Upper lobe of left lung (tissue), 6 donors: Measurements from ENCODE around the gene SURF4. TPM values are rescaled to one million over a fixed set of nuclear protein-coding genes. Genes with fewer than 3 reads are reported as not detected.

Experiments
- ATAC-seq, 2 donors: fragments of 200-7000 bp; cut with Tn5 transposase; one replicate each; pipeline ENCODE4 v1.9.1; 2022; ENCODE audit warnings: mild to moderate bottlenecking in 2 of 2, moderate library complexity in 2 of 2; ENCODE audit not compliant: low FRiP score in 2 of 2
- DNase-seq, 2 donors: peaks; one replicate each; pipeline ENCODE4 v3.0.0-alpha.2; 2019 to 2020
- H3K27ac ChIP-seq, 4 donors: fragments of 200-600 bp; sonication (generic); one replicate each; pipeline ENCODE4 v1.5.1; 2016 to 2019
- H3K27me3 ChIP-seq, 4 donors: fragments of 200-600 bp; sonication (generic); one replicate each; pipeline ENCODE4 v1.5.1; 2017 to 2019
- H3K36me3 ChIP-seq, 4 donors: fragments of 200-600 bp; sonication (generic); one replicate each; pipeline ENCODE4 v1.5.1; 2016 to 2019
- H3K4me1 ChIP-seq, 4 donors: fragments of 200-600 bp; sonication (generic); one replicate each; pipeline ENCODE4 v1.5.1; 2018 to 2019
- H3K4me3 ChIP-seq, 4 donors: fragments of 200-600 bp; sonication (generic); one replicate each; pipeline ENCODE4 v1.5.1; 2017 to 2019; ENCODE audit warnings: mild to moderate bottlenecking in 2 of 4, moderate library complexity in 1 of 4
- H3K9me3 ChIP-seq, 4 donors: fragments of 200-600 bp; sonication (generic); one replicate each; pipeline ENCODE4 v1.5.1; 2018 to 2019
- EP300 ChIP-seq, 4 donors: sonication (generic); formaldehyde crosslinking; IDR thresholded peaks; one replicate each; pipeline ENCODE4 v1.5.1; 2017; ENCODE audit warnings: antibody characterized with exemption in 4 of 4, control low read depth in 2 of 4
- POLR2A ChIP-seq, 4 donors: fragments of 450-650 bp; IDR thresholded peaks; one replicate each; pipeline ENCODE4 v1.5.1; 2016 to 2017; ENCODE audit warnings: antibody characterized with exemption in 4 of 4, mild to moderate bottlenecking in 2 of 4
- POLR2AphosphoS5 ChIP-seq, 2 donors: sonication (generic); formaldehyde crosslinking; IDR thresholded peaks; one replicate each; pipeline ENCODE4 v1.5.1; 2017; ENCODE audit warnings: antibody characterized with exemption in 2 of 2
- WGBS, 2 donors: methylation state at CpG; one replicate each; pipeline ENCODE4 v1.1.5; 2017 to 2018; 5-methylcytosine and 5-hydroxymethylcytosine counted together
- total RNA-seq, 6 donors: library from RNA; depleted of rRNA in 4 of 6; stranded (reverse); fragments of >200 nt in 4 of 6; gene quantifications; one replicate each; pipeline versions ENCODE4 v1.1.0 to v1.2.1, GENCODE V29; 2016 to 2021
- TF ChIP-seq, protein P1 (sequence below), 6 experiments: fragments of 450-650 bp in 4 of 6; fragments of 200-600 bp in 2 of 6; sonication (generic) in 2 of 6; IDR thresholded peaks; one replicate each; pipeline ENCODE4 v1.5.1; 2016 to 2019; ENCODE audit warnings: antibody characterized with exemption in 6 of 6
- donor health status: DM: no; HTN: no; CAD: no; lungs with moderate emphysema.
- donor health status: DM: no; HTN: yes; CAD: no; lungs with severe emphysema.

SURF4 gene
- total RNA-seq, 6 donors from 2014 or later, result 66.0 to 208 (median 137) TPM

- Histone ChIP-seq H3K27ac (peak within 1 kb of the TSS in 1 of 4 donors; percentile 16), H3K4me1 (peaks cover 9 to 25% (median 11%) of the 10 kb centered on the region in 4 donors), H3K4me3 (no peak within 1 kb of the TSS), H3K27me3 (no peaks in the 10 kb centered on the region), H3K9me3 (no peaks in the 10 kb centered on the region), H3K36me3 (no peaks in the 10 kb centered on the region)
- TF ChIP-seq EP300 (IDR thresholded peaks at IDR 0.05) (no peak), POLR2A (IDR thresholded peaks at IDR 0.05) (no peak), POLR2AphosphoS5 (IDR thresholded peaks at IDR 0.05) (no peak)
- TF ChIP-seq, protein P1, sequence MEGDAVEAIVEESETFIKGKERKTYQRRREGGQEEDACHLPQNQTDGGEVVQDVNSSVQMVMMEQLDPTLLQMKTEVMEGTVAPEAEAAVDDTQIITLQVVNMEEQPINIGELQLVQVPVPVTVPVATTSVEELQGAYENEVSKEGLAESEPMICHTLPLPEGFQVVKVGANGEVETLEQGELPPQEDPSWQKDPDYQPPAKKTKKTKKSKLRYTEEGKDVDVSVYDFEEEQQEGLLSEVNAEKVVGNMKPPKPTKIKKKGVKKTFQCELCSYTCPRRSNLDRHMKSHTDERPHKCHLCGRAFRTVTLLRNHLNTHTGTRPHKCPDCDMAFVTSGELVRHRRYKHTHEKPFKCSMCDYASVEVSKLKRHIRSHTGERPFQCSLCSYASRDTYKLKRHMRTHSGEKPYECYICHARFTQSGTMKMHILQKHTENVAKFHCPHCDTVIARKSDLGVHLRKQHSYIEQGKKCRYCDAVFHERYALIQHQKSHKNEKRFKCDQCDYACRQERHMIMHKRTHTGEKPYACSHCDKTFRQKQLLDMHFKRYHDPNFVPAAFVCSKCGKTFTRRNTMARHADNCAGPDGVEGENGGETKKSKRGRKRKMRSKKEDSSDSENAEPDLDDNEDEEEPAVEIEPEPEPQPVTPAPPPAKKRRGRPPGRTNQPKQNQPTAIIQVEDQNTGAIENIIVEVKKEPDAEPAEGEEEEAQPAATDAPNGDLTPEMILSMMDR (IDR thresholded peaks at IDR 0.05), result no peak
- DNase-seq, result no peak
- 32 to 49% methylated on average over 16 to 23 of the region's 23 CpGs for WGBS, 2 donors
- no peak for ATAC-seq
Observed at GRCh38 chr9:133421615-133422542, 46.0 kb upstream of the SURF4 start, which contains the start of gene ADAMTS13. TSS of gene ADAMTS13 (plus strand) at chr9:133422367. CDS start at chr9:133422444, 77 bp downstream.

DNA sequence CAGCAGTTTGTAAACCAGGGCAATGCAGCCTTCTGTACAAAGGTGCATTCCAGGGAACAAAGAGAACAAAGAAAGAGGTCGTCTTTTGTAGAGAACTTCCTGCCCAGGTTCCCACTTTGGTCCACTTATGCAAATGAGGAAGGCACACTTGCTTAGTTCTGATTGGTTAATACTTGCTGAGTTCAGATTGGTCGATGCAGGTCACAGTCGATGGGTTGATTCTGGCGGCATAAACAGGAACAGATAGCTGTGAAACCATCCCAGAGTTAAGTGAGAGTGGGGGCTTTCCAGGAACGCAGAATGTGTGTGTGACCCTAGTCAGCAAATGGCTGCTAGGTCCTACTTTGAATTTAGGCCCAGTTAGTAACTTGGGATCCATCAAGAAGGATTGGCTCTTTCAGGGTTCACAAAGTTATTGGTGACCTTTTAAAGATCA is 44.5 kb upstream of the SURF4 start:
- Histone ChIP-seq H3K9me3 (no peaks in the 10 kb centered on the region), H3K36me3 (peaks cover 0 to 4% (median 0%) of the 10 kb centered on the region in 4 donors), H3K27ac (no peak overlapping the region), H3K27me3 (no peaks in the 10 kb centered on the region), H3K4me1 (peaks cover 19 to 40% (median 24%) of the 10 kb centered on the region in 4 donors), H3K4me3 (no peak overlapping the region)
- ATAC-seq (no peak), DNase-seq (no peak)
- WGBS, 2 donors, result 61 to 65% methylated on average over 5 of the region's 5 CpGs
- TF ChIP-seq EP300 (IDR thresholded peaks at IDR 0.05) (no peak), POLR2A (IDR thresholded peaks at IDR 0.05) (no peak), POLR2AphosphoS5 (IDR thresholded peaks at IDR 0.05) (no peak)
- TF ChIP-seq, protein P1 (IDR thresholded peaks at IDR 0.05), result no peak

GRCh38 chr9:133419005-133419404 is 43.1 kb upstream of the SURF4 start:
- DNase-seq (no peak), ATAC-seq (no peak)
- peaks cover 0 to 18% (median 8%) of the 10 kb centered on the region in 4 donors for H3K36me3 ChIP-seq
- whole genome bisulfite sequencing, 2 donors, result 79% methylated on average over 13 of the region's 13 CpGs
- TF ChIP-seq EP300 (IDR thresholded peaks at IDR 0.05) (no peak), POLR2AphosphoS5 (IDR thresholded peaks at IDR 0.05) (no peak), POLR2A (IDR thresholded peaks at IDR 0.05) (no peak)
- TF ChIP-seq, protein P1 (IDR thresholded peaks at IDR 0.05), result no peak
- no peak overlapping the region for H3K27ac ChIP-seq
- no peaks in the 10 kb centered on the region for H3K27me3 ChIP-seq
- H3K9me3 ChIP-seq, result no peaks in the 10 kb centered on the region
- no peak overlapping the region for H3K4me3 ChIP-seq
- peaks cover 19 to 41% (median 25%) of the 10 kb centered on the region in 4 donors for H3K4me1 ChIP-seq

GRCh38 chr9:133417541-133418461 is 41.9 kb upstream of the SURF4 start, which contains the start of gene REXO4:
TSS of gene REXO4 (minus strand) at chr9:133418010. CDS start at chr9:133417844, 166 bp downstream.
- ATAC-seq, result peak; percentile 93 to 96
- peak in 2 of 4 donors; percentile 40 to 59 for TF ChIP-seq POLR2A (IDR thresholded peaks at IDR 0.05)
- TF ChIP-seq, protein P1 (IDR thresholded peaks at IDR 0.05), result peak in 2 of 6 experiments; percentile 11 to 23
- TF ChIP-seq POLR2AphosphoS5 (IDR thresholded peaks at IDR 0.05), result peak; percentile 56 to 72
- no peak for TF ChIP-seq EP300 (IDR thresholded peaks at IDR 0.05)
- Histone ChIP-seq H3K9me3 (no peaks in the 10 kb centered on the region), H3K4me1 (peaks cover 19 to 41% (median 25%) of the 10 kb centered on the region in 4 donors), H3K27me3 (no peaks in the 10 kb centered on the region), H3K4me3 (peak within 1 kb of the TSS; percentile 86 to 95 (median 88)), H3K36me3 (peaks cover 0 to 31% (median 17%) of the 10 kb centered on the region in 4 donors), H3K27ac (peak within 1 kb of the TSS; percentile 69 to 90 (median 87))
- peak; percentile 77 to 93 for DNase-seq
- WGBS, 2 donors, result 1% methylated on average over 41 to 44 of the region's 75 CpGs
